Measurements from ENCODE around the gene C19orf25.

DNA sequence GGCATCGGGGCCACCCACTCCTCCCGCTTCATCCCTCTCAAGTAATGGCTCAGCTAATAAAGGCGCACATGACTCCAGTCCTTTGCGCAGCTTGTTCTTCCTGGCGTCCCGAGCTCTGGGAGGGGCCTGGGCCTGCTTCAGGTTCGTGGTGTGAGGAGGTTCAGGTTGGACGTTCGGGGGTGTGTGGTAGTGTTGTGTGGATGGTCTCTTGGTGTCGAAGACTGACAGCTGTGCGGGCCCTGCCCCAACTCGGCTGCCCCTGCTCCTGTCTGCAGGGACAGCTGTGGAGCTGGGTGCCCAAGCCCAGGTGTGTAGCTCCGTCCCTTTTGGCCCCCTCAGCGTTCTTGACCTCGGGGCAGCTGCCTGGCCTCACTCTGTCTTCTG is 38.6 kb downstream of the C19orf25 start:
- no peak for TF ChIP-seq YY1 (IDR thresholded peaks at IDR 0.05; ENCODE audit: insufficient read depth, insufficient read length)
- TF ChIP-seq ZNF274 (IDR thresholded peaks at IDR 0.05; ENCODE audit: low read depth, low read length) = no peak
- TF ChIP-seq SUZ12 (IDR thresholded peaks at IDR 0.05; ENCODE audit: extremely low read depth, insufficient read depth, insufficient read length) = no peak

Measured in NT2/D1 (cell line).